Nephron (organoid): ENCODE data around the gene FFAR1.
"Not testable (repeated sequence)": the region's sequence is repeated elsewhere in the genome, so short reads cannot be mapped to it uniquely, and the experiment has no call there.

ENCODE experiments used
- H3K27ac Mint-ChIP-seq, 3 experiments: 2 replicates each; pipeline ENCODE4 v1.8.0; 2020; ENCODE audit warnings: mixed read lengths in 3 of 3, mild to moderate bottlenecking in 2 of 3, moderate library complexity in 1 of 3
- H3K27me3 Mint-ChIP-seq: 2 replicates; pipeline ENCODE4 v1.8.0; 2021; ENCODE audit warnings: low read depth, mild to moderate bottlenecking, moderate library complexity, mixed read lengths
- H3K36me3 Mint-ChIP-seq: 2 replicates; pipeline ENCODE4 v1.8.0; 2020; ENCODE audit warnings: low read depth, mixed read lengths
- H3K4me1 Mint-ChIP-seq: 2 replicates; pipeline ENCODE4 v1.8.0; 2020; ENCODE audit warnings: mixed read lengths
- H3K4me3 Mint-ChIP-seq, 3 experiments: 2 replicates each; pipeline ENCODE4 v1.8.0; 2020; ENCODE audit warnings: mild to moderate bottlenecking in 3 of 3, mixed read lengths in 3 of 3, moderate library complexity in 2 of 3
- H3K9me3 Mint-ChIP-seq: 2 replicates; pipeline ENCODE4 v1.8.0; 2020; ENCODE audit warnings: mixed read lengths
- CTCF ChIP-seq, 3 experiments: fragments of 200-600 bp; sonication (generic); IDR thresholded peaks; one replicate each; pipeline ENCODE4 v1.5.0; 2021; ENCODE audit warnings: antibody characterized with exemption in 3 of 3; ENCODE audit not compliant: unreplicated experiment in 3 of 3

The FFAR1 gene

GRCh38 chr19:35378356-35378755, 30.7 kb downstream of the FFAR1 start:
- Mint-ChIP-seq H3K27ac (no peak overlapping the region), H3K9me3 (peaks cover 3% of the 10 kb centered on the region), H3K36me3 (no peaks in the 10 kb centered on the region), H3K4me3 (no peak overlapping the region), H3K27me3 (peaks cover 17% of the 10 kb centered on the region), H3K4me1 (no peaks in the 10 kb centered on the region)
- TF ChIP-seq CTCF (IDR thresholded peaks at IDR 0.05; ENCODE audit: unreplicated experiment in 3 of 3), result no peak

GRCh38 chr19:35379545-35379944, 31.8 kb downstream of the FFAR1 start:
- H3K9me3 Mint-ChIP-seq, H3K4me3 Mint-ChIP-seq, H3K36me3 Mint-ChIP-seq, H3K27ac Mint-ChIP-seq, H3K4me1 Mint-ChIP-seq: not testable (repeated sequence)
- H3K27me3 Mint-ChIP-seq, result peaks cover 17% of the 10 kb centered on the region

- H3K9me3 Mint-ChIP-seq, result peaks cover 6% of the 10 kb centered on the region
- H3K27ac Mint-ChIP-seq, result no peak overlapping the region
- peaks cover 17% of the 10 kb centered on the region for H3K27me3 Mint-ChIP-seq
- no peaks in the 10 kb centered on the region for H3K4me1 Mint-ChIP-seq
- H3K36me3 Mint-ChIP-seq, result no peaks in the 10 kb centered on the region
- no peak overlapping the region for H3K4me3 Mint-ChIP-seq
- TF ChIP-seq CTCF (IDR thresholded peaks at IDR 0.05; ENCODE audit: unreplicated experiment in 3 of 3), result no peak
Observed at GRCh38 chr19:35379992-35380391, 32.3 kb downstream of the FFAR1 start.

GRCh38 chr19:35380450-35381124, 32.9 kb downstream of the FFAR1 start:
- H3K9me3 Mint-ChIP-seq, result peaks cover 6% of the 10 kb centered on the region
- H3K27me3 Mint-ChIP-seq, result peaks cover 17% of the 10 kb centered on the region
- H3K36me3 Mint-ChIP-seq, result no peaks in the 10 kb centered on the region
- no peak for TF ChIP-seq CTCF (IDR thresholded peaks at IDR 0.05; ENCODE audit: unreplicated experiment in 3 of 3)
- H3K4me3 Mint-ChIP-seq, result no peak overlapping the region
- no peak overlapping the region for H3K27ac Mint-ChIP-seq
- no peaks in the 10 kb centered on the region for H3K4me1 Mint-ChIP-seq

- Mint-ChIP-seq H3K4me3 (no peak overlapping the region), H3K27ac (no peak overlapping the region), H3K36me3 (peaks cover 1% of the 10 kb centered on the region), H3K27me3 (peaks cover 14% of the 10 kb centered on the region), H3K9me3 (peaks cover 7% of the 10 kb centered on the region), H3K4me1 (no peaks in the 10 kb centered on the region)
- no peak for TF ChIP-seq CTCF (IDR thresholded peaks at IDR 0.05; ENCODE audit: unreplicated experiment in 3 of 3)
Observed at GRCh38 chr19:35381318-35381717, 33.6 kb downstream of the FFAR1 start.

- Mint-ChIP-seq H3K36me3 (peaks cover 5% of the 10 kb centered on the region), H3K27ac (no peak overlapping the region), H3K4me3 (no peak overlapping the region), H3K27me3 (peaks cover 13% of the 10 kb centered on the region), H3K4me1 (no peaks in the 10 kb centered on the region), H3K9me3 (peaks cover 14% of the 10 kb centered on the region)
- TF ChIP-seq CTCF (IDR thresholded peaks at IDR 0.05; ENCODE audit: unreplicated experiment in 3 of 3), result no peak
Observed at GRCh38 chr19:35381926-35382325, 34.2 kb downstream of the FFAR1 start.
